Fibroblast of villous mesenchyme (primary cell): ENCODE results near the gene NHERF2. TPM values are rescaled to one million over a fixed set of nuclear protein-coding genes. Genes with fewer than 3 reads are reported as not detected.

Source experiments
- DNase-seq: peaks from one replicate; pipeline ENCODE4 v3.0.0-alpha.2; 2010; ENCODE audit warnings: low read depth
- H3K4me3 ChIP-seq: 2 replicates; pipeline ENCODE4 v1.5.1; 2011; ENCODE audit warnings: low read depth, mild to moderate bottlenecking, low read length
- total RNA-seq: library from RNA; depleted of rRNA; stranded (reverse); fragments of >200 nt; gene quantifications from 2 replicates; pipeline ENCODE4 v1.2.3, GENCODE V29; 2012
- TF ChIP-seq, protein P1 (sequence below): IDR thresholded peaks from 2 replicates; pipeline ENCODE4 v1.5.1; 2012; ENCODE audit warnings: low read depth, mild to moderate bottlenecking, low read length; ENCODE audit not compliant: insufficient read depth

Gene NHERF2
- total RNA-seq, 1 donor = 52.7 TPM

DNA sequence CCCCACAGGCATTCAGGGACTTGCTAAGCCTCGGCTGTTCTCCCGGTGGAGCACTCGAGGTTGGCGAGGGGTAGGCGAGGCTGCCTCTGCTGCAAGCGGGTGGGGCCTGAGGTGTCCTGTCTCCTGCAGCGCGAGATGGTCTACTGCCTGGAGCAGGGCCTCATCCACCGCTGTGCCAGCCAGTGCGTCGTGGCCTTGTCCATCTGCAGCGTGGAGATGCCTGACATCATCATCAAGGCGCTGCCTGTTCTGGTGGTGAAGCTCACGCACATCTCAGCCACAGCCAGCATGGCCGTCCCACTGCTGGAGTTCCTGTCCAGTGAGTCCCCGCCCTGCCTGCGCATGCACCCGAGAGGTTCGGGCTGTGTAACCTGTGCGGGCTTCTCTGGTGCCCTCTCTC is 47.4 kb downstream of the NHERF2 start:
- DNase-seq = no peak
- H3K4me3 ChIP-seq = no peak overlapping the region
- TF ChIP-seq, protein P1, sequence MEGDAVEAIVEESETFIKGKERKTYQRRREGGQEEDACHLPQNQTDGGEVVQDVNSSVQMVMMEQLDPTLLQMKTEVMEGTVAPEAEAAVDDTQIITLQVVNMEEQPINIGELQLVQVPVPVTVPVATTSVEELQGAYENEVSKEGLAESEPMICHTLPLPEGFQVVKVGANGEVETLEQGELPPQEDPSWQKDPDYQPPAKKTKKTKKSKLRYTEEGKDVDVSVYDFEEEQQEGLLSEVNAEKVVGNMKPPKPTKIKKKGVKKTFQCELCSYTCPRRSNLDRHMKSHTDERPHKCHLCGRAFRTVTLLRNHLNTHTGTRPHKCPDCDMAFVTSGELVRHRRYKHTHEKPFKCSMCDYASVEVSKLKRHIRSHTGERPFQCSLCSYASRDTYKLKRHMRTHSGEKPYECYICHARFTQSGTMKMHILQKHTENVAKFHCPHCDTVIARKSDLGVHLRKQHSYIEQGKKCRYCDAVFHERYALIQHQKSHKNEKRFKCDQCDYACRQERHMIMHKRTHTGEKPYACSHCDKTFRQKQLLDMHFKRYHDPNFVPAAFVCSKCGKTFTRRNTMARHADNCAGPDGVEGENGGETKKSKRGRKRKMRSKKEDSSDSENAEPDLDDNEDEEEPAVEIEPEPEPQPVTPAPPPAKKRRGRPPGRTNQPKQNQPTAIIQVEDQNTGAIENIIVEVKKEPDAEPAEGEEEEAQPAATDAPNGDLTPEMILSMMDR = no peak

DNA sequence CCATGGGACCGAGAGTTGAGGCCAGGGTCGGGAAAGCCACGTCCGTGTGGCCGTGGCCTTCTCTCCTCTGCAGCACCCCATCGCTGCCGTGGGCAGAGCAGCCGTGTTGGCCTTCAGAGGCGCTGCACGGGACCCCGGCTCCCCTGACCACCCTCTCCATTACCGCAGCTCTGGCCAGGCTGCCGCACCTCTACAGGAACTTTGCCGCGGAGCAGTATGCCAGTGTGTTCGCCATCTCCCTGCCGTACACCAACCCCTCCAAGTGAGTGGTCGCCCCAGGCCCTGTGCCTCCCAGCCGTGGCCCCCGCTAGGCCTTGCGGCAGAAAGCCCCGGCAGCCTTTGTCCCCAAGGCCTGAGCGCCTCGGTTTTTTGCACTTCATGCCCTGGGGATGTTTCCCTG is 48.9 kb downstream of the NHERF2 start:
- TF ChIP-seq, protein P1 = no peak

DNA sequence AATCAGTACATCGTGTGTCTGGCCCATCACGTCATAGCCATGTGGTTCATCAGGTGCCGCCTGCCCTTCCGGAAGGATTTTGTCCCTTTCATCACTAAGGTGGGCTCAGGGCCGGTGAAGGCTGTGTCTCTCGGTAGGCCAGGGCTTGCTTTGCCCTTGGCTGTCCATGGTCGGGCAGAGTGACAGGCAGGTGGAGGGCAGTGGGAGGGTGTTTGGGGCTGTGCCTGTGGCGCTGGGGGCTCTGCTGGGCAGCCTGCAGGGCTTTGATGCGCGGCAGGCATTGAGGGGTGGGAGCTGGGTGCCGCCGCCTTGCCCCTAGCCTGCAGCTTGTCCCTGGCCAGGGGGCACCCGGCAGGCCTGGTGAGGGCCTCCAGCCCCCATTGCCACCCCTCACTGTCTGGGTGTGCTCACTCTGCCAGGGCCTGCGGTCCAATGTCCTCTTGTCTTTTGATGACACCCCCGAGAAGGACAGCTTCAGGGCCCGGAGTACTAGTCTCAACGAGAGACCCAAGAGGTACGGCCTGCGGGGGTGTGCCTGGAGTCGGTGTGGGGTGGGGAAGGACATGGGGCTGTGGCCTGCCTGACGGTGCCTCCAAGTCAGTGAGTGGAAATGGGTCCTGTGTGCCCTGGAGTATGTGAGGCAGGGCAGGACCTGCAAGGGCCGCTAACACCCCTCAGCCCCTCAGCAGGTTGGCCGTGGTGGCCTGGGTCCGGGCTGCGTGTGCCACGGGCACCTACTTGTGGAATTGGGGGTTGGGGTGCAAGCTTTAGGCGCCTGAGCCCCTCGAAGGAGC is 49.6 kb downstream of the NHERF2 start:
- no peak for DNase-seq
- no peak overlapping the region for H3K4me3 ChIP-seq
- TF ChIP-seq, protein P1 = no peak

More for the DNA sequence above, 48.9 kb downstream of the NHERF2 start:
- no peak for DNase-seq
- H3K4me3 ChIP-seq = no peak overlapping the region

DNA sequence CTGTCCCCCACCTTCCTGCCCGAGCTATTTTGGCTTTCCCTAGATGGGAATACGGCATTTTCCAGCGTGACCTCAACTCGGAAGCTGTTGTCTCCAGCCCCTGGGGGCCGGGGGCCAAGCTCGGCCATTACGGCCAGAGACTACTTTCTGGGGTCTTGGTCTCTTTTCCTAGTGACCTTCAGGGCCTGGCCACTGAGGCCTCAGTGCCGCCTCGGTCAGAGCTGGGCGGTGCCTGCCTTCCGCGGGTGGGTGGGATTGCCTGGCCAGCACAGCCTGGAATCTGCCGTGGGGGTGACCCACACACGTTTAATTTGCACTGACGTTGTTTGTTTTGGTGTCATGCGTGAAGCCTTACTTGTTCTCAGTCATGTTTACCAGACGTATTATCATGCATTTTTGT is 50.3 kb downstream of the NHERF2 start:
- no peak for DNase-seq
- no peak overlapping the region for H3K4me3 ChIP-seq
- TF ChIP-seq, protein P1 = no peak

DNA sequence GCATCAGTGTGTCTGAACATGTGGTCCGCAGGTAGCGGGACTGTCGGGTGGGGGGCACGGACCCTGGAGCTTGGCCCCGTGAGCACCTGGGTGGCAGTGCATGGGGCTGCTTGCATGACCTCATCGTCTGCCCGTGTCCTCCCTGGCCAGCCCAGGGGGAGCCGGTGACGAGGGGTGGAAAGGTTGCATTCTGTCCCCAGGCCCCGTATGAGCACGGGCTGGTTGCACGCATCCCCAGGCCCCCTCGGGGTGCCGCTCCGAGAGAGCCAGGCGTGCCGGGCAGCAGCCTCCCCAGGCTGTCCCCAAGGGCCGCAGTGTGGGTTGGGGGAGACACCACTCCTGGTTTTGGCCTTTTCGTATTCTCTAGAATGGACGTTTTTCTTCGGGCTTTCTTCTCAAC is 51.0 kb downstream of the NHERF2 start:
- TF ChIP-seq, protein P1 = no peak
- no peak overlapping the region for H3K4me3 ChIP-seq
- no peak for DNase-seq

DNA sequence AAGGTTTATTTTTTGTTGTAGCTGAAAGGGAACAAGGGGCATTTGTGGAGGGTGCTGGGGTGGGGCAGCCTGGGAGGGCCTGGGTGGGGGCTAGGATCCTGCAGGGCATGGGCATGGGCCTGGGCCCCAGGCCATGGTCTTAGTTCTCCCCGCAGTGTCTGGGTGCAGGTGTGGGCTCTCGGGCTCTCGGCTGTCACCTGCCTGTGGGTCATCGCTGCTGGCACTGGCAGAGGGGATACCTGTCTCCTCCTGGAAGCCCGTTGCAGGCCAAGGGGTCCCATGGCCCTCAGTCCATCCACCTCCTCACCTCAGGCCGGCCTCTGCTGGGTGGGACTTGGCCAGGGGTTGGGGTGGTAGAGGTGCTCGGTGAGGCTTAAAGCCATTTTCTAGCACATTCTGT is 51.4 kb downstream of the NHERF2 start:
- no peak overlapping the region for H3K4me3 ChIP-seq
- DNase-seq = no peak
- TF ChIP-seq, protein P1 = no peak

DNA sequence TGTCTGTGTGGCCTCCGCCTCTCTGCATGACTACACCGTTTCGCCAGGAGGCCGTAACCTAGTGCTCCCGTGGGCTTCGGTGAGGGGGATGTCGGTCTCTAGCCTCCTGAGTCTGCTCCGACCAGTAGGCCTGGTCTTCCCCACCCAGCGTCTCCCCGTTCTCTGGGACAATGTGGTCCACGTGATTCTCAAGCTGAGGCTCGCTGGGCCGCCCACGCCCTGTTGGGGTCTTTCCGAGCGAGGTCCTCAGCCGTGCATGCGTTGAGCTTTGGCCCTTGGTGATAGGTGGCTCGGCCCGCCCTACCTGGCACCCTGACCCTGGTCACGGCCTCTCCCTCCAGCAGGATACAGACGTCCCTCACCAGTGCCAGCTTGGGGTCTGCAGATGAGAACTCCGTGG is 52.0 kb downstream of the NHERF2 start:
- no peak for DNase-seq
- H3K4me3 ChIP-seq = no peak overlapping the region
- TF ChIP-seq, protein P1 = no peak
